Loucy (cell line): ENCODE data around the gene RPL37A.

Source experiments
- H2AFZ ChIP-seq: fragments of 200-600 bp; sonication (generic); 2 replicates; pipeline ENCODE4 v1.6.0; 2016; ENCODE audit warnings: antibody characterized with exemption, mild to moderate bottlenecking, low read length, moderate library complexity
- H3F3A ChIP-seq: fragments of 200-600 bp; 2 replicates; pipeline ENCODE4 v1.6.0; 2016; ENCODE audit warnings: antibody characterized with exemption, low read depth, mild to moderate bottlenecking
- H3K27me3 ChIP-seq: fragments of 200-600 bp; sonication (generic); 2 replicates; pipeline ENCODE4 v1.6.1; 2014; ENCODE audit warnings: low read length, mild to moderate bottlenecking; ENCODE audit not compliant: insufficient read depth, poor library complexity, severe bottlenecking
- H3K36me3 ChIP-seq: fragments of 200-600 bp; sonication (generic); 2 replicates; pipeline ENCODE4 v1.6.1; 2016; ENCODE audit warnings: low read length; ENCODE audit not compliant: insufficient read depth
- H3K4me1 ChIP-seq: fragments of 200-600 bp; sonication (generic); 2 replicates; pipeline ENCODE4 v1.5.1; 2014; ENCODE audit warnings: low read length, mild to moderate bottlenecking; ENCODE audit not compliant: insufficient read depth, poor library complexity, severe bottlenecking
- H3K4me2 ChIP-seq: fragments of 200-600 bp; sonication (generic); 2 replicates; pipeline ENCODE4 v1.6.0; 2014; ENCODE audit warnings: antibody characterized with exemption, low read length, low read depth, mild to moderate bottlenecking; ENCODE audit not compliant: poor library complexity, severe bottlenecking
- H3K4me3 ChIP-seq: fragments of 200-600 bp; sonication (generic); 2 replicates; pipeline ENCODE4 v1.5.1; 2014; ENCODE audit warnings: low read length, mild to moderate bottlenecking, mixed read lengths; ENCODE audit not compliant: poor library complexity, severe bottlenecking
- H3K79me2 ChIP-seq: fragments of 200-600 bp; sonication (generic); 2 replicates; pipeline ENCODE4 v1.6.1; 2014; ENCODE audit warnings: low read length; ENCODE audit not compliant: insufficient read depth
- H3K9ac ChIP-seq: fragments of 200-600 bp; sonication (generic); 2 replicates; pipeline ENCODE4 v1.6.0; 2014; ENCODE audit warnings: mild to moderate bottlenecking, low read depth, low read length, moderate library complexity; ENCODE audit not compliant: poor library complexity, severe bottlenecking
- H3K9me2 ChIP-seq: fragments of 200-600 bp; sonication (generic); replicated peaks from 2 replicates; pipeline ENCODE4 v1.6.1; 2016; ENCODE audit warnings: low read depth, low read length, mixed read lengths
- H3K9me3 ChIP-seq: fragments of 200-600 bp; sonication (generic); 2 replicates; pipeline ENCODE4 v1.6.1; 2014; ENCODE audit warnings: mild to moderate bottlenecking, antibody characterized with exemption, low read length, low read depth; ENCODE audit not compliant: insufficient read depth
- H4K20me1 ChIP-seq: fragments of 200-600 bp; sonication (generic); 2 replicates; pipeline ENCODE4 v1.6.0; 2014; ENCODE audit warnings: antibody characterized with exemption, low read length, mild to moderate bottlenecking; ENCODE audit not compliant: insufficient read depth, poor library complexity, severe bottlenecking
- EZH2phosphoT487 ChIP-seq: fragments of 200-600 bp; IDR thresholded peaks from 2 replicates; pipeline ENCODE4 v1.6.1; 2018; ENCODE audit warnings: antibody characterized with exemption, mild to moderate bottlenecking, moderate library complexity, borderline replicate concordance
- TF ChIP-seq, protein P1 (sequence below): fragments of 200-600 bp; sonication (generic); conservative IDR thresholded peaks from 2 replicates; pipeline ENCODE4 v1.5.1; 2014; ENCODE audit warnings: mild to moderate bottlenecking, antibody characterized with exemption, low read length

Gene RPL37A

DNA sequence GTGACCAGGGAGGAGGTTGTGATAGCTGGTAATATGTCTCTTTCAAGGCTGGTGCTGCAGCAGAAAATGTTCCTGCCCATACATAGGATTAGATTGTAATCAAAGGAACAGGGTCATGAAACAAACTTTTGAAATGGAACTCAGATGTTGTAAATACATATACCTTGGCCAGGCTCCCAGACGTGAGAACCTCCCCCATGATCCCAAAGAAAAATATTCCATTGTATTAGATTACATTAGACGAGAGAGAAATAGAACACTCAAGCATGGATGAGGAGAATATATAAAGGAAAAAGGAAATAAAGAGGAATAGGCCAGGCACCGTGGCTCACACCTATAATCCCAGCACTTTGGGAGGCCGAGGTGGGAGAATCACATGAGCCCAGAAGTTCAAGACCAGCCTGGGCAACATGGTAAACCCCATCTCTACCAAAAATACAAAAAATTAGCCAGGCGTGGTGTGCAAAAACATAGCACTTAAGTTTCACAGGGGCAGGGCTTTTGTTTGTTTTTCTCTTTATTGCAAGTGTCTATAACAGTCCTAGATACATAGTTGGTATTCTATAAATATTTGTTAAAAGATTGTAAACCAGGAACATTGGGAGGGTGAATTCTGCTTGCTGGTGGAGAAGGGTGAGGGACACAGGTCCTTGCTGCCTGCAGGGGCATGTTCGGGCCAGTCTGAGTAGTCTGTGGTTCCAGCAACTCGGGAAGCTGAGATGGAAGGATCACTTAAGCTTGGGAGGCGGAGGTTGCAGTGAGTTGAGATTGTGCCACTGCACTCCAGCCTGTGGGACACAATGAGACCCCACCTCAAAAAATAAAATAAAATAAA, 52.8 kb downstream of the RPL37A start:
- peaks cover 21% of the 10 kb centered on the region for H3K4me1 ChIP-seq
- H3F3A ChIP-seq: no peaks in the 10 kb centered on the region
- H3K9me3 ChIP-seq: no peaks in the 10 kb centered on the region
- H3K9ac ChIP-seq: no peak overlapping the region
- no peaks in the 10 kb centered on the region for H3K27me3 ChIP-seq
- no peak overlapping the region for H3K4me3 ChIP-seq
- H3K36me3 ChIP-seq: no peaks in the 10 kb centered on the region
- H4K20me1 ChIP-seq: no peaks in the 10 kb centered on the region
- H3K79me2 ChIP-seq: no peaks in the 10 kb centered on the region
- no peak overlapping the region for H2AFZ ChIP-seq
- no peak overlapping the region for H3K4me2 ChIP-seq
- H3K9me2 ChIP-seq: no peaks in the 10 kb centered on the region
- TF ChIP-seq, protein P1, sequence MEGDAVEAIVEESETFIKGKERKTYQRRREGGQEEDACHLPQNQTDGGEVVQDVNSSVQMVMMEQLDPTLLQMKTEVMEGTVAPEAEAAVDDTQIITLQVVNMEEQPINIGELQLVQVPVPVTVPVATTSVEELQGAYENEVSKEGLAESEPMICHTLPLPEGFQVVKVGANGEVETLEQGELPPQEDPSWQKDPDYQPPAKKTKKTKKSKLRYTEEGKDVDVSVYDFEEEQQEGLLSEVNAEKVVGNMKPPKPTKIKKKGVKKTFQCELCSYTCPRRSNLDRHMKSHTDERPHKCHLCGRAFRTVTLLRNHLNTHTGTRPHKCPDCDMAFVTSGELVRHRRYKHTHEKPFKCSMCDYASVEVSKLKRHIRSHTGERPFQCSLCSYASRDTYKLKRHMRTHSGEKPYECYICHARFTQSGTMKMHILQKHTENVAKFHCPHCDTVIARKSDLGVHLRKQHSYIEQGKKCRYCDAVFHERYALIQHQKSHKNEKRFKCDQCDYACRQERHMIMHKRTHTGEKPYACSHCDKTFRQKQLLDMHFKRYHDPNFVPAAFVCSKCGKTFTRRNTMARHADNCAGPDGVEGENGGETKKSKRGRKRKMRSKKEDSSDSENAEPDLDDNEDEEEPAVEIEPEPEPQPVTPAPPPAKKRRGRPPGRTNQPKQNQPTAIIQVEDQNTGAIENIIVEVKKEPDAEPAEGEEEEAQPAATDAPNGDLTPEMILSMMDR: no peak
- no peak for TF ChIP-seq EZH2phosphoT487

GRCh38 chr2:216553093-216553478, 54.4 kb downstream of the RPL37A start:
- H3K9me3 ChIP-seq: no peaks in the 10 kb centered on the region

More at GRCh38 chr2:216553093-216553478, 54.4 kb downstream of the RPL37A start:
- Histone ChIP-seq H3K36me3 (no peaks in the 10 kb centered on the region), H3K79me2 (no peaks in the 10 kb centered on the region), H3K4me3 (no peak overlapping the region), H3K27me3 (no peaks in the 10 kb centered on the region), H3K4me1 (peaks cover 21% of the 10 kb centered on the region), H3K9me2 (no peaks in the 10 kb centered on the region), H3K4me2 (no peak overlapping the region), H3F3A (no peaks in the 10 kb centered on the region), H3K9ac (no peak overlapping the region), H2AFZ (no peak overlapping the region), H4K20me1 (no peaks in the 10 kb centered on the region)
- no peak for TF ChIP-seq EZH2phosphoT487
- TF ChIP-seq, protein P1: no peak
